GM13977 (cell line): ENCODE measurements around the gene RRP1.

Experiments
- DNase-seq: peaks from one replicate; pipeline ENCODE4 v3.0.0; 2012; ENCODE audit warnings: low spot score
- CTCF ChIP-seq: IDR thresholded peaks from 2 replicates; pipeline ENCODE4 v1.5.1; 2012; ENCODE audit warnings: mild to moderate bottlenecking, control low read depth; ENCODE audit not compliant: insufficient read depth; ENCODE audit errors: extremely low read depth, missing control alignments
- in situ Hi-C: fragments of 300-500 bp; cut with MboI; formaldehyde crosslinking; loops from one replicate; pipeline ENCODE4 v1.12.0; 2022; ENCODE audit warnings: low sequenced_read_pairs, low pct_unique_long_range_greater_than_20kb, mixed read lengths, inconsistent platforms; ENCODE audit not compliant: unreplicated experiment

Gene RRP1

GRCh38 chr21:43771199-43771675 lies 18.1 kb upstream of the RRP1 start:
- DNase-seq = no peak
- no peak for TF ChIP-seq CTCF
- in situ Hi-C loops = no loop called here

DNA sequence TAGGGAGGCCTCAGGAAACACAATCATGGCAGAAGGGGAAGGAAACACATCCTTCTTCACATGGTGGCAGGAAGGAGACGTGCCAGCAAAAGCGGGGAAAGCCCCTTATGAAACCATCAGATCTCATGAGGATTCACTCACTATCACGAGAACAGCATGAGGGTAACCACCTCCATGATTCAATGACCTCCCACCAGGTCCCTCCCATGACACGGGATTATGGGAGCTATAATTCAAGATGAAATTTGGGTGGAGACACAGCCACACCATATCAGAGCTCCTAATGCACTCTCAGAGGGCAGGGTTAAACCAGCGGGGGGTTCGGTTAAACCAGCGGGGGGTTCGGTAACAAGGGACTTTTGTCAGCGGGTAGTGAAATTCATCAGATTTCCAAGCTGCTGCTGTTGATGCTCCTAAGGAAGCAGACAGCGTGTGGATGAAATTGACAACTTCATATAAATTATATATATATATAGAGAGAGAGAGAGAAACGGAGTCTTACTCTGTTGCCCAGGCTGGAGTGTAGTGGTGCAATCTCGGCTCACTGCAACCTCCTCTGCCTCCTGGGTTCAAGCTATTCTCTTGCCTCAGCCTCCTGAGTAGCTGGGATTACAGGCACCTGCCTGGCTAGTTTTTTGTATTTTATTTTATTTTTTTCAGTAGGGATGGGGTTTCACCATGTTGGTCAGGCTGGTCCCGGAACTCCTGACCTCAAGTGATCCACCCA lies 17.5 kb upstream of the RRP1 start:
- in situ Hi-C loops = no loop called here
- no peak for TF ChIP-seq CTCF
- no peak for DNase-seq

DNA sequence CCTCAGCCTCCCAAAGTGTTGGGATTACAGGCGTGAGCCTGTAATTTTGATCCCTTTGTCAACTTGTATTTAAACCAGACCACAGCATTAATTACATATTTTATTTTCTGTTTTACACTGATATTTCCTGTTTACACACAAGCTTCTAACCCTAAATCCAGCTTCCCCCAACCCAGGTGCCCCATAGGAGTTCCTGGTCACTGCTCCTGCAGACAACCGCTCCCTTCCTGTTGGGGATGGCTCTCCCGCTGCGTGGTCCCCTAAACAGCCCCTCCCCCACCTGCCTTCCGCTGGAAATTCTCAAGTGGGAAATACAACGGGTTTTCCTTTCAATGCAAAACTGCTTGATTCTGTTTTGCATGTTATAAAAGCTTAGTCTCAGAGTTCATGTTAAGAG lies 17.0 kb upstream of the RRP1 start:
- DNase-seq = no peak
- in situ Hi-C loops = no loop called here
- TF ChIP-seq CTCF = no peak

DNA sequence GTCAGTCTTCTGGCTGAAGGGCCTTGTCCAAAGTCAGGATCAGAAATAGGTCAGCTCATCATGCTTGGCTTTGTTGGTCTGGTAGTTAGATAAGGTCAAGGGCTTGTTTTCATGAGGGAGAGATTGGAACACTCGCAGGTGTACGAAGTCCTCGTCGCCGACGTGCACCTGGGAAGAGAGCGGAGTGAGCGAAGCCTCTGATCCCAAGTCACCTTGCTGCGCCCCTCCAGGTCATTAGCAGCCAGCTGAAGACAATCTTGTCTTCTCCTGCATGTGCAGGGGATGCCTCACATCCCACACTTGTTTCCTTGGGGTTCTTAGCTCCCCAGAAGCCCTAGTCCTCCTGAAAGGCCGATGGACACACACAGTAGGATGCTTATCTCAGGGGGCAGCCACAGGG lies 15.2 kb upstream of the RRP1 start:
- in situ Hi-C loops = no loop called here
- no peak for TF ChIP-seq CTCF
- no peak for DNase-seq

DNA sequence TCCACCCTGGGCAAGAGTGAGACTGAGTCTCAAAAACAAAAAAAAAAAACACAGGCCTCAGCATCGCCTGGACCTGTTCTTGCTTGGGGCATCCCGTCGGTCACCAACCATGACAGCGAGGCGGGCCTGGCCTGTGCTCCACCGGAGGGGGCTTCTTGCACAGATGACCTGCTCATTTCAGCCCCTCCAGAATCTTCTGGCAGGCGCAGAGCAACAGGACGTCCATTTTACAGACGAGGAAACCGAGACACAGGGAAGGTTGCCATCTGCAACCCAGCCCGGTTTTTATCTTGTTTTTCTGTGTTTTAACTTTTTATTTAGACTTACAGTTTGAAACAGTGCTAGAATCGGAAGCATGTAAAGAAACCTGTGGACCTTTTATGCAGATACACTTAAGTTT lies 14.2 kb upstream of the RRP1 start:
- TF ChIP-seq CTCF = no peak

DNA sequence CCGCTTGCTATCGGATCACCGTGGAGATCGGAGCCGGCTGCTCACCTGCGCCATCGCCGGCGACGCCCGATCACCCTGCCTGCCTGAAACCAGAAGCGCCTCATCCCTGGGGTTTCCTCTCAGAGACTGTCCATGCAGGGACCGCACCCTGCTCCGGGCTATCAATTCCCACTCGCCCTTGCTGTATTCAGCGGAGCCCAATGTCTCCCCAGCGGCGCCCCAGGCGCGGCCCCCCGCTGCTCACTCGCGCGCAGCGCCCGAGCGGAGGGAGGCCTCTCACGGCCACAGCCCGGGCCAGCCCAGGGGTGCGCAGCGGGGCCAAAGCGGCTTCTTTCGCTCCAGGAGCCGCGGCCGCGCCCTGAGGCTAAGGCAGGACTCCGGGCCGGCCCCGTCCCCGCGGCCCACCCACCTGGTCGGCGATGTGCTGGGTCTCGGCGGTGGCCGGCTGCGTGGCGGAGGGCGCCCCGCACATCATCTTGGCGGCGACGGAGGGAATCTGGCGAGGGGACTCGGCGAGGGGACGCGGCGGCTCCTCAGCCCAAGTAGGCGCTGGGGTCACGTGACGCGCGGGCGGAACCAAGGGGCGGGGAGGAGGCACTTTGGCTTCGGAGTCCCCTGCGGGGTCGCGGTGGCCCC lies 13.5 kb upstream of the RRP1 start, which contains the start of gene CSTB:
CSTB (minus strand) TSS at position 514 of the 636 bp plus-strand sequence; CDS start at position 475, 39 bp downstream.
- TF ChIP-seq CTCF = peak; percentile 12
- DNase-seq = peak; percentile 93
- in situ Hi-C loops = no loop called here

More for the DNA sequence above, 14.2 kb upstream of the RRP1 start:
- in situ Hi-C loops = no loop called here
- DNase-seq = no peak
